ENCODE measurements around the gene RNF125.

- TF ChIP-seq FOXK2 (IDR thresholded peaks at IDR 0.05) = no peak
- no peak for TF ChIP-seq ZNF384 (IDR thresholded peaks at IDR 0.05)
- TF ChIP-seq TARDBP (IDR thresholded peaks at IDR 0.05) = no peak
Measured at GRCh38 chr18:32083781-32084180, 65.2 kb downstream of the RNF125 start.

Data from HEK293T (cell line).